SU-DHL-6 (cell line): ENCODE data around the gene TIMP3.

Experiments
- CTCF ChIP-seq: fragments of 200-600 bp; sonication (generic); IDR thresholded peaks from one replicate; pipeline ENCODE4 v1.5.1; 2017; ENCODE audit warnings: antibody characterized with exemption, mild to moderate bottlenecking, low read length, moderate library complexity; ENCODE audit not compliant: insufficient read depth, poor library complexity, severe bottlenecking
- EZH2phosphoT487 ChIP-seq: fragments of 200-600 bp; sonication (generic), shearing (Covaris generic); conservative IDR thresholded peaks from 2 replicates; pipeline ENCODE4 v1.6.1; 2018; ENCODE audit warnings: mild to moderate bottlenecking, antibody characterized with exemption, low read length, moderate library complexity, mixed read lengths

GRCh38 chr22:32850591-32851517 is 49.3 kb downstream of the TIMP3 start:
- TF ChIP-seq CTCF (no peak), EZH2phosphoT487 (no peak)
